ENCODE results near the gene MUC20.
"Not testable (repeated sequence)": the region's sequence is repeated elsewhere in the genome, so short reads cannot be mapped to it uniquely, and the experiment has no call there.

The MUC20 gene

GRCh38 chr3:195729476-195730251, 8.9 kb downstream of the MUC20 start:
- H3K36me3 ChIP-seq (ENCODE audit: control insufficient read depth in 5 of 5, insufficient read depth in 5 of 5, low read length in 5 of 5) = peaks cover 0 to 29% (median 17%) of the 10 kb centered on the region in 5 donors

GRCh38 chr3:195731356-195731905, 10.7 kb downstream of the MUC20 start:
- Histone ChIP-seq H3K4me3 (ENCODE audit: low read depth in 1 of 5, low read length in 5 of 5) (no peak overlapping the region), H3K9me3 (ENCODE audit: control insufficient read depth in 5 of 5, low read length in 5 of 5) (no peaks in the 10 kb centered on the region), H3K27me3 (ENCODE audit: control insufficient read depth in 5 of 5, insufficient read depth in 4 of 5, low read length in 5 of 5) (peaks cover 0 to 10% (median 3%) of the 10 kb centered on the region in 5 donors), H3K4me1 (ENCODE audit: control insufficient read depth in 5 of 5, insufficient read depth in 5 of 5, low read length in 5 of 5) (peaks cover 7 to 9% (median 7%) of the 10 kb centered on the region in 5 donors), H3K36me3 (ENCODE audit: control insufficient read depth in 5 of 5, insufficient read depth in 5 of 5, low read length in 5 of 5) (peaks cover 0 to 42% (median 25%) of the 10 kb centered on the region in 5 donors), H3K27ac (ENCODE audit: low read depth, low read length) (no peak overlapping the region), H3K9ac (ENCODE audit: low read length in 5 of 5) (no peak overlapping the region)

More at GRCh38 chr3:195729476-195730251, 8.9 kb downstream of the MUC20 start:
- H3K27me3 ChIP-seq (ENCODE audit: control insufficient read depth in 5 of 5, insufficient read depth in 4 of 5, low read length in 5 of 5) = peaks cover 0 to 15% (median 3%) of the 10 kb centered on the region in 5 donors
- H3K4me1 ChIP-seq (ENCODE audit: control insufficient read depth in 5 of 5, insufficient read depth in 5 of 5, low read length in 5 of 5) = peaks cover 7 to 9% (median 7%) of the 10 kb centered on the region in 5 donors
- H3K9ac ChIP-seq (ENCODE audit: low read length in 5 of 5) = no peak overlapping the region
- no peak overlapping the region for H3K4me3 ChIP-seq (ENCODE audit: low read depth in 1 of 5, low read length in 5 of 5)
- H3K9me3 ChIP-seq (ENCODE audit: control insufficient read depth in 5 of 5, low read length in 5 of 5) = no peaks in the 10 kb centered on the region
- H3K27ac ChIP-seq (ENCODE audit: low read depth, low read length) = no peak overlapping the region

- Histone ChIP-seq H3K9ac (ENCODE audit: low read length in 5 of 5) (no peak overlapping the region), H3K4me1 (ENCODE audit: control insufficient read depth in 5 of 5, insufficient read depth in 5 of 5, low read length in 5 of 5) (peaks cover 7 to 9% (median 7%) of the 10 kb centered on the region in 5 donors), H3K27ac (ENCODE audit: low read depth, low read length) (no peak overlapping the region), H3K9me3 (ENCODE audit: control insufficient read depth in 5 of 5, low read length in 5 of 5) (no peaks in the 10 kb centered on the region), H3K27me3 (ENCODE audit: control insufficient read depth in 5 of 5, insufficient read depth in 4 of 5, low read length in 5 of 5) (peaks cover 0 to 5% (median 2%) of the 10 kb centered on the region in 5 donors), H3K36me3 (ENCODE audit: control insufficient read depth in 5 of 5, insufficient read depth in 5 of 5, low read length in 5 of 5) (peaks cover 0 to 42% (median 25%) of the 10 kb centered on the region in 5 donors), H3K4me3 (ENCODE audit: low read depth in 1 of 5, low read length in 5 of 5) (no peak overlapping the region)
These were observed 12.2 kb downstream of the MUC20 start for GRCh38 chr3:195732940-195733339.

- Histone ChIP-seq H3K9ac (ENCODE audit: low read length in 5 of 5) (no peak overlapping the region), H3K4me1 (ENCODE audit: control insufficient read depth in 5 of 5, insufficient read depth in 5 of 5, low read length in 5 of 5) (peaks cover 7 to 9% (median 7%) of the 10 kb centered on the region in 5 donors), H3K27ac (ENCODE audit: low read depth, low read length) (no peak overlapping the region), H3K4me3 (ENCODE audit: low read depth in 1 of 5, low read length in 5 of 5) (no peak overlapping the region), H3K36me3 (ENCODE audit: control insufficient read depth in 5 of 5, insufficient read depth in 5 of 5, low read length in 5 of 5) (peaks cover 0 to 34% (median 18%) of the 10 kb centered on the region in 5 donors), H3K9me3 (ENCODE audit: control insufficient read depth in 5 of 5, low read length in 5 of 5) (no peaks in the 10 kb centered on the region), H3K27me3 (ENCODE audit: control insufficient read depth in 5 of 5, insufficient read depth in 4 of 5, low read length in 5 of 5) (peaks cover 0 to 2% (median 0%) of the 10 kb centered on the region in 5 donors)
These were observed 14.4 kb downstream of the MUC20 start for GRCh38 chr3:195735036-195735695.

GRCh38 chr3:195736866-195737490, 16.2 kb downstream of the MUC20 start:
- Histone ChIP-seq H3K4me1 (ENCODE audit: control insufficient read depth in 5 of 5, insufficient read depth in 5 of 5, low read length in 5 of 5) (peaks cover 5 to 9% (median 7%) of the 10 kb centered on the region in 5 donors), H3K9me3 (ENCODE audit: control insufficient read depth in 5 of 5, low read length in 5 of 5) (no peaks in the 10 kb centered on the region), H3K27ac (ENCODE audit: low read depth, low read length) (no peak overlapping the region), H3K9ac (ENCODE audit: low read length in 5 of 5) (no peak overlapping the region), H3K36me3 (ENCODE audit: control insufficient read depth in 5 of 5, insufficient read depth in 5 of 5, low read length in 5 of 5) (peaks cover 0 to 20% (median 11%) of the 10 kb centered on the region in 5 donors), H3K4me3 (ENCODE audit: low read depth in 1 of 5, low read length in 5 of 5) (no peak overlapping the region), H3K27me3 (ENCODE audit: control insufficient read depth in 5 of 5, insufficient read depth in 4 of 5, low read length in 5 of 5) (no peaks in the 10 kb centered on the region)

- H3K27ac ChIP-seq (ENCODE audit: low read depth, low read length); H3K9ac ChIP-seq (ENCODE audit: low read length in 5 of 5); H3K4me3 ChIP-seq (ENCODE audit: low read depth in 1 of 5, low read length in 5 of 5); H3K4me1 ChIP-seq (ENCODE audit: control insufficient read depth in 5 of 5, insufficient read depth in 5 of 5, low read length in 5 of 5); H3K27me3 ChIP-seq (ENCODE audit: control insufficient read depth in 5 of 5, insufficient read depth in 4 of 5, low read length in 5 of 5); H3K9me3 ChIP-seq (ENCODE audit: control insufficient read depth in 5 of 5, low read length in 5 of 5): not testable (repeated sequence)
- H3K36me3 ChIP-seq (ENCODE audit: control insufficient read depth in 5 of 5, insufficient read depth in 5 of 5, low read length in 5 of 5) = peaks cover 0 to 20% (median 11%) of the 10 kb centered on the region in 5 donors
These were observed 17.0 kb downstream of the MUC20 start for GRCh38 chr3:195737782-195738181.

- no peak overlapping the region for H3K9ac ChIP-seq (ENCODE audit: low read length in 5 of 5)
- no peaks in the 10 kb centered on the region for H3K9me3 ChIP-seq (ENCODE audit: control insufficient read depth in 5 of 5, low read length in 5 of 5)
- no peak overlapping the region for H3K27ac ChIP-seq (ENCODE audit: low read depth, low read length)
- no peaks in the 10 kb centered on the region for H3K4me1 ChIP-seq (ENCODE audit: control insufficient read depth in 5 of 5, insufficient read depth in 5 of 5, low read length in 5 of 5)
- H3K27me3 ChIP-seq (ENCODE audit: control insufficient read depth in 5 of 5, insufficient read depth in 4 of 5, low read length in 5 of 5) = no peaks in the 10 kb centered on the region
- peaks cover 0 to 14% (median 8%) of the 10 kb centered on the region in 5 donors for H3K36me3 ChIP-seq (ENCODE audit: control insufficient read depth in 5 of 5, insufficient read depth in 5 of 5, low read length in 5 of 5)
- no peak overlapping the region for H3K4me3 ChIP-seq (ENCODE audit: low read depth in 1 of 5, low read length in 5 of 5)
These were observed 17.7 kb downstream of the MUC20 start for GRCh38 chr3:195738274-195739044.

GRCh38 chr3:195739561-195740111, 18.9 kb downstream of the MUC20 start:
- Histone ChIP-seq H3K9me3 (ENCODE audit: control insufficient read depth in 5 of 5, low read length in 5 of 5) (no peaks in the 10 kb centered on the region), H3K4me3 (ENCODE audit: low read depth in 1 of 5, low read length in 5 of 5) (no peak overlapping the region), H3K4me1 (ENCODE audit: control insufficient read depth in 5 of 5, insufficient read depth in 5 of 5, low read length in 5 of 5) (no peaks in the 10 kb centered on the region), H3K36me3 (ENCODE audit: control insufficient read depth in 5 of 5, insufficient read depth in 5 of 5, low read length in 5 of 5) (peaks cover 0 to 12% (median 8%) of the 10 kb centered on the region in 5 donors), H3K9ac (ENCODE audit: low read length in 5 of 5) (no peak overlapping the region), H3K27ac (ENCODE audit: low read depth, low read length) (no peak overlapping the region), H3K27me3 (ENCODE audit: control insufficient read depth in 5 of 5, insufficient read depth in 4 of 5, low read length in 5 of 5) (no peaks in the 10 kb centered on the region)

GRCh38 chr3:195744437-195744836, 23.7 kb downstream of the MUC20 start:
- no peak overlapping the region for H3K27ac ChIP-seq (ENCODE audit: low read depth, low read length)
- H3K9ac ChIP-seq (ENCODE audit: low read length in 5 of 5) = no peak overlapping the region
- H3K9me3 ChIP-seq (ENCODE audit: control insufficient read depth in 5 of 5, low read length in 5 of 5) = no peaks in the 10 kb centered on the region
- H3K4me3 ChIP-seq (ENCODE audit: low read depth in 1 of 5, low read length in 5 of 5) = no peak overlapping the region
- peaks cover 0 to 7% (median 2%) of the 10 kb centered on the region in 5 donors for H3K27me3 ChIP-seq (ENCODE audit: control insufficient read depth in 5 of 5, insufficient read depth in 4 of 5, low read length in 5 of 5)
- peaks cover 0 to 4% (median 3%) of the 10 kb centered on the region in 5 donors for H3K4me1 ChIP-seq (ENCODE audit: control insufficient read depth in 5 of 5, insufficient read depth in 5 of 5, low read length in 5 of 5)
- H3K36me3 ChIP-seq (ENCODE audit: control insufficient read depth in 5 of 5, insufficient read depth in 5 of 5, low read length in 5 of 5) = no peaks in the 10 kb centered on the region
